B cell (primary cell): ENCODE measurements around the gene REN. TPM values are rescaled to one million over a fixed set of nuclear protein-coding genes. Genes with fewer than 3 reads are reported as not detected.

ENCODE experiments used
- ATAC-seq: fragments of 200-7000 bp; cut with Tn5 transposase; one replicate; pipeline ENCODE4 v1.10.0; 2021; ENCODE audit warnings: low read depth, mild to moderate bottlenecking, moderate number of reproducible peaks, moderate library complexity
- CTCF ChIA-PET: fragments of 350-600 bp; sonication (Branson Sonifier 250); formaldehyde crosslinking; loops from one replicate; lab custom pipeline; 2021; ENCODE audit warnings: antibody characterized with exemption, inconsistent platforms; lab: Charles Lee
- POLR2A ChIA-PET: fragments of 350-600 bp; sonication (Branson Sonifier 250); formaldehyde crosslinking; loops from one replicate; lab custom pipeline; 2021; ENCODE audit warnings: antibody characterized with exemption; lab: Charles Lee
- DNase-seq: peaks from one replicate; pipeline ENCODE4 v3.0.0; 2013
- H2AFZ ChIP-seq: 2 replicates; pipeline ENCODE4 v1.6.1; 2012; ENCODE audit warnings: mild to moderate bottlenecking, low read depth, low read length; ENCODE audit not compliant: insufficient read depth, poor library complexity, severe bottlenecking
- H3K27ac ChIP-seq, 2 donors: 1 replicate in 1 of 2; 2 replicates in 1 of 2; pipeline ENCODE4 v1.5.1; 2012 to 2013; ENCODE audit warnings: low read length in 2 of 2, mild to moderate bottlenecking in 2 of 2, moderate library complexity in 1 of 2
- H3K27me3 ChIP-seq, 4 experiments: fragments of 200-600 bp in 1 of 4; sonication (generic) in 1 of 4; replicated peaks in 1 of 4; 1 replicate in 2 of 4; 2 replicates in 2 of 4; pipeline versions ENCODE4 v1.6.1 to v1.7.0; 2013 to 2016; ENCODE audit warnings: low read length in 3 of 4, mild to moderate bottlenecking in 2 of 4, mixed read lengths in 1 of 4, moderate library complexity in 1 of 4; ENCODE audit not compliant: insufficient read depth in 4 of 4, control insufficient read depth in 3 of 4; ENCODE audit errors: control extremely low read depth in 1 of 4
- H3K36me3 ChIP-seq, 2 experiments: replicated peaks in 1 of 2; 1 replicate in 1 of 2; 2 replicates in 1 of 2; pipeline versions ENCODE4 v1.6.1 to v1.7.1; 2013; ENCODE audit warnings: low read length in 1 of 2; ENCODE audit not compliant: insufficient read depth in 2 of 2, control insufficient read depth in 1 of 2; ENCODE audit errors: control extremely low read depth in 1 of 2, extremely low read depth in 1 of 2
- H3K4me1 ChIP-seq, 2 donors: fragments of 200-600 bp in 1 of 2; sonication (generic) in 1 of 2; 1 replicate in 1 of 2; 2 replicates in 1 of 2; pipeline versions ENCODE4 v1.5.1 to v1.6.1; 2013 to 2017; ENCODE audit warnings: low read length in 2 of 2; ENCODE audit not compliant: control insufficient read depth in 2 of 2, insufficient read depth in 2 of 2
- H3K4me2 ChIP-seq: replicated peaks from 2 replicates; pipeline ENCODE3; 2012; ENCODE audit warnings: mild to moderate bottlenecking, low read depth, low read length; ENCODE audit not compliant: poor library complexity, severe bottlenecking
- H3K4me3 ChIP-seq, 5 experiments: fragments of 200-600 bp in 1 of 5; sonication (generic) in 1 of 5; 1 replicate in 3 of 5; 2 replicates in 2 of 5; pipeline versions ENCODE4 v1.5.1 to v1.7.0; 2011 to 2016; ENCODE audit warnings: low read length in 4 of 5, mild to moderate bottlenecking in 4 of 5, low read depth in 2 of 5, control low read depth in 1 of 5, moderate library complexity in 1 of 5; ENCODE audit not compliant: insufficient read depth in 1 of 5; ENCODE audit errors: control extremely low read depth in 1 of 5, extremely low read depth in 1 of 5
- H3K79me2 ChIP-seq: fragments of 200-600 bp; sonication (generic); one replicate; pipeline ENCODE4 v1.6.0; 2016; ENCODE audit warnings: low read length; ENCODE audit not compliant: control insufficient read depth, insufficient read depth
- H3K9ac ChIP-seq: fragments of 200-600 bp; sonication (generic); 2 replicates; pipeline ENCODE4 v1.6.1; 2017; ENCODE audit warnings: mild to moderate bottlenecking, low read length, moderate library complexity
- H3K9me3 ChIP-seq, 3 donors: one replicate each; pipeline versions ENCODE4 v1.6.1 to v1.7.1; 2013; ENCODE audit warnings: low read length in 2 of 3; ENCODE audit not compliant: control insufficient read depth in 2 of 3, insufficient read depth in 1 of 3; ENCODE audit errors: control extremely low read depth in 1 of 3
- H4K20me1 ChIP-seq: 2 replicates; pipeline ENCODE4 v1.6.0; 2012; ENCODE audit warnings: mild to moderate bottlenecking, low read length; ENCODE audit not compliant: insufficient read depth, control insufficient read depth, poor library complexity, severe bottlenecking
- H3K27ac Mint-ChIP-seq: one replicate; pipeline ENCODE4 v1.8.0; 2021; ENCODE audit warnings: mixed read lengths
- H3K27me3 Mint-ChIP-seq: one replicate; pipeline ENCODE4 v1.8.0; 2021; ENCODE audit warnings: mixed read lengths
- H3K4me1 Mint-ChIP-seq: one replicate; pipeline ENCODE4 v1.8.0; 2021; ENCODE audit warnings: mixed read lengths
- H3K4me3 Mint-ChIP-seq: one replicate; pipeline ENCODE4 v1.8.0; 2021; ENCODE audit warnings: mixed read lengths
- H3K9me3 Mint-ChIP-seq: one replicate; pipeline ENCODE4 v1.8.0; 2022; ENCODE audit warnings: mixed read lengths; ENCODE audit not compliant: insufficient read depth
- EZH2 ChIP-seq: IDR thresholded peaks from 2 replicates; pipeline ENCODE4 v1.6.1; 2012; ENCODE audit warnings: borderline replicate concordance, low read depth, mild to moderate bottlenecking, moderate library complexity, low read length; ENCODE audit not compliant: insufficient read depth, poor library complexity, severe bottlenecking
- WGBS: methylation state at CpG from one replicate; pipeline ENCODE4 v1.1.5; 2013; ENCODE audit warnings: missing lambda C conversion rate; ENCODE audit not compliant: insufficient coverage; 5-methylcytosine and 5-hydroxymethylcytosine counted together
- intact Hi-C: fragments of 100-400 bp; cut with micrococcal nuclease; formaldehyde crosslinking; loops from one replicate; pipeline ENCODE4 v1.10.0; 2022
- polyA plus RNA-seq: library from polyadenylated mRNA; depleted of rRNA; stranded (reverse); fragments of >200 nt; gene quantifications from 2 replicates; pipeline ENCODE4 v1.2.3, GENCODE V29; 2012
- total RNA-seq, 2 donors: library from RNA; stranded (reverse); fragments of 120-200 nt in 1 of 2; gene quantifications; 1 replicate in 1 of 2; 2 replicates in 1 of 2; pipeline versions ENCODE4 v1.2.3 to v1.2.4, GENCODE V29; 2013 to 2022
- TF ChIP-seq, protein P1 (sequence below): fragments of 200-600 bp; IDR thresholded peaks from one replicate; pipeline ENCODE4 v1.8.0; 2022; ENCODE audit warnings: antibody characterized with exemption, mild to moderate bottlenecking

The REN gene
- total and polyA plus RNA-seq, 2 donors (not counting 1 experiment from before 2014, with no cell fraction given) = not detected

DNA sequence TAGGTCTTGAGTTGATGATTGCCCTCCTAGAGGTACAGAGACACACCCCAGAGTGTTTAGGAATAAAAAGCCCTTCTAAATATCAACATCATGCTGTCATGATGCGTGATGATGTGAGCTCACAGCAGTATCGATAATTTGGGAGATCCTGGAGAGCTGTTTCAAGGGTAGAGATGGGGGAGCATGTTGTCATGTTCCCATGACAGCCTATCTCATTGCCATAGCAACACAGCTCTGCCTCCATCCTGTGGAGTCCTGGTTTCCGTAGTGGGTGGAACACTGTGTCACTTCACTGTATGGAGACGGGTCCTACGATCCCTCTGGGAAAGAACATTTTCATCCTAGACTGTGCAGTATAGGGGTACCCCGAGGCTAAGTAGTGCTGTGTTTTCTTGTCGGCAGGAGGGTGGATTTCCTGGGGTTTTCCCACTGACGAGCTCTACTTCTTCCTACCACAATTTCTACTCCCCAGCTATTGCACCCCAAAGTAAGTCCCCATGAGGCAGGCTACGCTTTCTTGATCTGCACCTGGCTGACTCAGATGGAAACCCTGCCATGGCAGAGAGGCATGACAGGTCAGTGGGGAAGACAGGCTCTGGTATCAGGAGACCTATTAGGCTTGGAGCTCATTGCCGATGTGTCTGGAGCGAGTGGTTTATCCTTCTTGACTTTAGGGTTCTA is 23.0 kb upstream of the REN start:
- TF ChIP-seq EZH2 = no peak
- TF ChIP-seq, protein P1, sequence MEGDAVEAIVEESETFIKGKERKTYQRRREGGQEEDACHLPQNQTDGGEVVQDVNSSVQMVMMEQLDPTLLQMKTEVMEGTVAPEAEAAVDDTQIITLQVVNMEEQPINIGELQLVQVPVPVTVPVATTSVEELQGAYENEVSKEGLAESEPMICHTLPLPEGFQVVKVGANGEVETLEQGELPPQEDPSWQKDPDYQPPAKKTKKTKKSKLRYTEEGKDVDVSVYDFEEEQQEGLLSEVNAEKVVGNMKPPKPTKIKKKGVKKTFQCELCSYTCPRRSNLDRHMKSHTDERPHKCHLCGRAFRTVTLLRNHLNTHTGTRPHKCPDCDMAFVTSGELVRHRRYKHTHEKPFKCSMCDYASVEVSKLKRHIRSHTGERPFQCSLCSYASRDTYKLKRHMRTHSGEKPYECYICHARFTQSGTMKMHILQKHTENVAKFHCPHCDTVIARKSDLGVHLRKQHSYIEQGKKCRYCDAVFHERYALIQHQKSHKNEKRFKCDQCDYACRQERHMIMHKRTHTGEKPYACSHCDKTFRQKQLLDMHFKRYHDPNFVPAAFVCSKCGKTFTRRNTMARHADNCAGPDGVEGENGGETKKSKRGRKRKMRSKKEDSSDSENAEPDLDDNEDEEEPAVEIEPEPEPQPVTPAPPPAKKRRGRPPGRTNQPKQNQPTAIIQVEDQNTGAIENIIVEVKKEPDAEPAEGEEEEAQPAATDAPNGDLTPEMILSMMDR = no peak
- H3K27me3 Mint-ChIP-seq = peaks cover 54% of the 10 kb centered on the region
- Histone ChIP-seq H4K20me1 (no peaks in the 10 kb centered on the region), H3K4me1 (peaks cover 12 to 14% of the 10 kb centered on the region in 2 donors), H3K4me3 (no peak overlapping the region), H3K79me2 (no peaks in the 10 kb centered on the region), H3K27ac (no peak overlapping the region), H2AFZ (no peak overlapping the region), H3K9me3 (no peaks in the 10 kb centered on the region), H3K27me3 (peaks cover 0 to 51% (median 16%) of the 10 kb centered on the region in 4 experiments), H3K36me3 (no peaks in the 10 kb centered on the region), H3K9ac (no peak overlapping the region), H3K4me2 (no peak overlapping the region)
- intact Hi-C loops = no loop called here
- 61% methylated on average over 3 of the region's 11 CpGs for WGBS
- DNase-seq = no peak
- ATAC-seq = no peak
- peaks cover 13% of the 10 kb centered on the region for H3K4me1 Mint-ChIP-seq
- POLR2A ChIA-PET = no interaction called here
- H3K4me3 Mint-ChIP-seq = no peak overlapping the region
- H3K27ac Mint-ChIP-seq = no peak overlapping the region
- CTCF ChIA-PET = interaction anchor here (0.8 to 1.4 kb wide), 2 partner anchors 17 to 25 kb away, joined by 3 read pairs; no protein-coding TSS in a partner anchor
- H3K9me3 Mint-ChIP-seq = no peaks in the 10 kb centered on the region

DNA sequence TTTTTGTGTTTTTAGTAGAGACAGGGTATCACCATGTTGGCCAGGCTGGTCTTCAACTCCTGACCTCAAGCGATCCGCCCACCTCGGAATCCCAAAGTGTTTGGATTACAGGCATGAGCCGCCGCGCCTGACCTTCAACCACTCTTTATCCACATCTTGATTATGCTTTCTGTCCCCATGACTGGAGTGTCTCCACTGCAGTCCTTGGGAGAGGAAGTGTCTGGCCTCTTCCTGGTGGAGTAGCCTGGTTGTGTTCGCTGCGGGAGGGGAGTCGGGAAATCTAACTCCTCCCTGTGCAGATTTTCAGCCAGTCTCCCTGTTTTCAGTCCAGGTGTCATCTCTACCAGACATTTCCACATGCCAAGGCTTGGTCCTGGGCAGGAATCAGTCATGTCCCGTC is 20.5 kb upstream of the REN start:
- POLR2A ChIA-PET = no interaction called here
- no peak for ATAC-seq
- TF ChIP-seq EZH2 = no peak
- TF ChIP-seq, protein P1 = no peak
- intact Hi-C loops = no loop called here
- no peak overlapping the region for H3K27ac ChIP-seq
- H4K20me1 ChIP-seq = no peaks in the 10 kb centered on the region
- no peak overlapping the region for H2AFZ ChIP-seq
- no peak overlapping the region for H3K4me3 Mint-ChIP-seq
- 100% methylated on average over 4 of the region's 10 CpGs for WGBS
- H3K4me3 ChIP-seq = no peak overlapping the region
- peaks cover 12 to 14% of the 10 kb centered on the region in 2 donors for H3K4me1 ChIP-seq
- no peaks in the 10 kb centered on the region for H3K9me3 Mint-ChIP-seq
- no peaks in the 10 kb centered on the region for H3K36me3 ChIP-seq
- H3K4me2 ChIP-seq = no peak overlapping the region
- peaks cover 13% of the 10 kb centered on the region for H3K4me1 Mint-ChIP-seq
- no peak overlapping the region for H3K27ac Mint-ChIP-seq
- no peak for DNase-seq
- H3K27me3 Mint-ChIP-seq = peaks cover 37% of the 10 kb centered on the region
- H3K27me3 ChIP-seq = peaks cover 0 to 41% (median 14%) of the 10 kb centered on the region in 4 experiments
- H3K79me2 ChIP-seq = no peaks in the 10 kb centered on the region
- H3K9me3 ChIP-seq = no peaks in the 10 kb centered on the region
- no peak overlapping the region for H3K9ac ChIP-seq
- CTCF ChIA-PET = interaction anchor here (1.5 kb wide), 1 partner anchor 21 kb away, joined by 3 read pairs; no protein-coding TSS in a partner anchor
